ENCODE measurements around the gene SLC35E4.

The SLC35E4 gene

GRCh38 chr22:30634471-30635233, 929 bp upstream of the SLC35E4 start:
- TF ChIP-seq GATA2 (IDR thresholded peaks at IDR 0.05; ENCODE audit: low read depth, low read length) (no peak), GATA3 (IDR thresholded peaks at IDR 0.05; ENCODE audit: low read depth, low read length) (no peak)

DNA sequence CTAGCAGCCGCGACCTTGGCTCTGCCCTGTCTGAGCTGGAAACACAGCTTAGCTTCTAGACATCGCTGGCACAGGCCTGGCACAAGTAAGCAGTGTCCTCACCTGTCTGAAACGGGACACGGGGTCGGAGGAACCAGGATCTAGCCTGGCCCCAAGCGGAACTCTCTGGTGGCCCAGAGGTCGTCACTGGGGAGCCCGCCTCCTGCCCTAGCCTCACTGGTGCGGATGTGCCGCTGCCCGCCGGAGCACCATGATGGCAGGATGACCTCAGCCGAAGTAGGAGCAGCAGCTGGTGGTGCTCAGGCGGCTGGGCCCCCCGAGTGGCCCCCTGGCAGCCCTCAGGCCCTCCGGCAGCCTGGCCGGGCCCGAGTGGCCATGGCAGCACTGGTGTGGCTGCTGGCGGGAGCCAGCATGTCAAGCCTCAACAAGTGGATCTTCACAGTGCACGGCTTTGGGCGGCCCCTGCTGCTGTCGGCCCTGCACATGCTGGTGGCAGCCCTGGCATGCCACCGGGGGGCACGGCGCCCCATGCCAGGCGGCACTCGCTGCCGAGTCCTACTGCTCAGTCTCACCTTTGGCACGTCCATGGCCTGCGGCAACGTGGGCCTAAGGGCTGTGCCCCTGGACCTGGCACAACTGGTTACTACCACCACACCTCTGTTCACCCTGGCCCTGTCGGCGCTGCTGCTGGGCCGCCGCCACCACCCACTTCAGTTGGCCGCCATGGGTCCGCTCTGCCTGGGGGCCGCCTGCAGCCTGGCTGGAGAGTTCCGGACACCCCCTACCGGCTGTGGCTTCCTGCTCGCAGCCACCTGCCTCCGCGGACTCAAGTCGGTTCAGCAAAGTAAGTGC, 871 bp downstream of the SLC35E4 start:
- TF ChIP-seq GATA3 (IDR thresholded peaks at IDR 0.05; ENCODE audit: low read depth, low read length) (no peak), GATA2 (IDR thresholded peaks at IDR 0.05; ENCODE audit: low read depth, low read length) (no peak)

GRCh38 chr22:30637701-30638114, 2.1 kb downstream of the SLC35E4 start:
- TF ChIP-seq GATA2 (IDR thresholded peaks at IDR 0.05; ENCODE audit: low read depth, low read length) (peak; percentile 88), GATA3 (IDR thresholded peaks at IDR 0.05; ENCODE audit: low read depth, low read length) (no peak; the same call in 1 of the 2 replicates)

GRCh38 chr22:30640361-30640760, 4.8 kb downstream of the SLC35E4 start:
- TF ChIP-seq GATA2 (IDR thresholded peaks at IDR 0.05; ENCODE audit: low read depth, low read length), result no peak
- no peak for TF ChIP-seq GATA3 (IDR thresholded peaks at IDR 0.05; ENCODE audit: low read depth, low read length)

DNA sequence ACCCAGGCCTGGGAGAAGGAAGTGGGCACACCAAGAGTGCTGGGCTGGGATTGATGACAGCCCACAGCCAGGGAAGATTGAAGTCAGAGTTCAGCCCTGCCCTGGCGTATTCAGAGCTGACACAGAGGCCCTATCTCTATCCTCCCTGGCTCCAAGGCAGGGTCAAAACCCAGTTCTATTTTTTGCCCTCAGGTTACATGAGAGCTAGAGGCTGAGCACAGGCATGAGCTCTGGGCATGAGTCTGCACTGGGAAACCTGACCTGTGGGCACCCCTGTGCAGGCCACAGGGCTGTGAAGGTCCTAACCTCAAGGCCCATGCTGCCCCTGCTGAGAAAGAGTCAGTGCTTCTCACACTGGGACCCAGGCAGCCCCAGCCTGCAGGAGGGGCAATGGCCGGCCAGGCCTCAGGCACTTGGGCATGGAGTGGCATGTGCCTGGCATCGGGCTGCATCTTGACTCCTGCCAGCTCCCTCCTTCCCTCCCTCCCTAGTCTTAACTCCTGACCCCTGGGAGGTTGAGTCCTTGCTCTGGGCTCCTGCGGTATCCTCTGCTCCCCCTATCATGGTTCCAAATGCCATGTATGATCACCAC, 5.4 kb downstream of the SLC35E4 start:
- no peak for TF ChIP-seq GATA2 (IDR thresholded peaks at IDR 0.05; ENCODE audit: low read depth, low read length)
- no peak for TF ChIP-seq GATA3 (IDR thresholded peaks at IDR 0.05; ENCODE audit: low read depth, low read length)

DNA sequence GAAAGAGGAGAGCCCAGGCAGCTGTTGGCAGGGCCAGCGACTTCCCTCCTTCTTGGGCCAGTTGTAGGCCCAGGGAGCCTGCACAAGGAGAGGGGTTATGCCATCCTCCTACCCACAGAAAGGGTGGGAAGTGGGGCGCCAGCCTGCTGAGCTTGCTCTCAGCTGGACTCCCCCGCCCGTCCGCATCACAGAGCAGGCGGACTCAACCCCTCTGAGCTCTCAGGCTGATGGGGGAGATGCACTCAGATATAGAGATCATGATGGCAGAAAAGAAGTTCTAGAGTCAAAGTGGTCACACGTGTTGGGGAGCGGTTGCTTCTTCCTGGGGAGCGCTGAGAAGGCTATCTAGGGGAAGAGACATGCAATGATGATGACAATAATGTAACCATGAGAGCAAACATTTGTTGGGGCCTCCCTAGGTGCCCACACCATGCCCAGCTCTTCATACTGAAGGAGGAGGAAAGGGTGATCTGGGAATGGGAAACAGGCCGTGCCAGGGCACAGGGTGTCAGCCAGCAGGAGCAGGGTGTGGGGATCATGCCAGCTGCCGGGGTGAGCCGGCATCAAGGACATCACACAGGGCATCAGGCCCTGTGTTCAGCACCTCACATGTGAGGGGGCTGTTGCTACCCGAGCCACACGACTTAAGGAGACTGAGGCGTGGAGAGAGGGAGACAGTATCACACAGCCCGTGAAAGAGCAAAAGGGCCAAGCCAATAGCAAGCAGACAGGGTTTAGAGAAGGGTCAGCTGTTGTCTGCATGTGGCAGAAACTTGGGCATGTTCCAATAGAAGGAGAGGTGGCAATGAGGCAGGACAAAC, 7.7 kb downstream of the SLC35E4 start:
- TF ChIP-seq GATA2 (IDR thresholded peaks at IDR 0.05; ENCODE audit: low read depth, low read length), result no peak
- TF ChIP-seq GATA3 (IDR thresholded peaks at IDR 0.05; ENCODE audit: low read depth, low read length), result no peak

DNA sequence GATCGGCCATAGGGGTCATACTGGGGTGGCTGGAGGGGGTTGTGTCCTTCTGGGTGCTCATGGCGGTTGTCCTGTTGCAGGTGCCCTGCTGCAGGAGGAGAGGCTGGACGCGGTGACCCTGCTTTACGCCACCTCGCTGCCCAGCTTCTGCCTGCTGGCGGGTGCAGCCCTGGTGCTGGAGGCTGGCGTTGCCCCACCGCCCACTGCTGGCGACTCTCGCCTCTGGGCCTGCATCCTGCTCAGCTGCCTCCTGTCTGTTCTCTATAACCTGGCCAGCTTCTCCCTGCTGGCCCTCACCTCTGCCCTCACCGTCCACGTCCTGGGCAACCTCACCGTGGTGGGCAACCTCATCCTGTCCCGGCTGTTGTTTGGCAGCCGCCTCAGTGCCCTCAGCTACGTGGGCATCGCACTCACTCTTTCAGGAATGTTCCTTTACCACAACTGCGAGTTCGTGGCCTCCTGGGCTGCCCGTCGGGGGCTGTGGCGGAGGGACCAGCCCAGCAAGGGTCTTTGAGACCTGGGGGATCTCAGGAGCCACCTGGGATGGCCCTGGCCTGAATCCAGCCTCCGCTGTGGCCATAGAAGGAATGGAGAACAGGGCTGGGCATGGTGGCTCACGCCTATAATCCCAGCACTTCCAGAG, 11.1 kb downstream of the SLC35E4 start:
- TF ChIP-seq GATA3 (IDR thresholded peaks at IDR 0.05; ENCODE audit: low read depth, low read length) (no peak), GATA2 (IDR thresholded peaks at IDR 0.05; ENCODE audit: low read depth, low read length) (no peak)

DNA sequence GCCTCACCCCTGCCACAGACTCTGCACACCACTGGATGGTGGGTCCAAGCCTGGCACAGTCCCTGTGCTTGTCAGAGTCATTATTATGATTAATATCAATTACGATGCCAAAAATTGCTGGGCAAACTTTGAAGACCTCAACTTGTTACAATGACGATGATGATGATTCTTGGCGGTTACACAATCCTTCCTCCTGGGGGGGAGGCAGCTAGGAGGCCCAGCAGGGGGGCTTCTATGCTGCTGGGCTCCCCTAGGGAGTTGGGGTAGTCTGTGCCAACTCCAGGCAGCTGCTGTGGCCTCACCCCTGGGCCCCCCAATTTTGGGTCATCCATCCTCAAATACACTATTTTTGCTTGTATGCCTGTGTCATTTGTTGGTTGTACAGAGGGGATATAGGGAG, 12.0 kb downstream of the SLC35E4 start:
- TF ChIP-seq GATA3 (IDR thresholded peaks at IDR 0.05; ENCODE audit: low read depth, low read length) (no peak), GATA2 (IDR thresholded peaks at IDR 0.05; ENCODE audit: low read depth, low read length) (no peak)

DNA sequence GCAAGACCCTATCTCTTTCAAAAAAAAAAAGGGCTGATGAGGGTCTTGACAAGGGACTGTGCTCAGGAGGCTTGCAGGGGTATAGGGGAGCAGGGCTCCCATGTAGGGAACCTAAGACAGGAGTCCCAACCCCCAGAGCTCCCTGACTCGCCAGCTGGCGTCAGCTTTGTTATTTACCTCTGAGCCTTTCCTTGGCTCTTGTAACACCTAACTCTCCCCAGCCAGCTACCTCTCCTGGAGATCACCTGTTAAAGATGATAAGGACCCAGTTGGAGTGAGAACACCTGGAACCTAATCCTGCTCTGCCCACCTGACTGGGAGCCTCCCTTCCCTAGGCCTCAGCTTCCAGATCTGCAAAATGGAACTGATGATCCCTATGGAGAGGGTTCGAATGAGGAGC, 13.2 kb downstream of the SLC35E4 start:
- no peak for TF ChIP-seq GATA3 (IDR thresholded peaks at IDR 0.05; ENCODE audit: low read depth, low read length)
- TF ChIP-seq GATA2 (IDR thresholded peaks at IDR 0.05; ENCODE audit: low read depth, low read length), result no peak

GRCh38 chr22:30649430-30650007, 13.9 kb downstream of the SLC35E4 start:
- TF ChIP-seq GATA3 (IDR thresholded peaks at IDR 0.05; ENCODE audit: low read depth, low read length) (no peak), GATA2 (IDR thresholded peaks at IDR 0.05; ENCODE audit: low read depth, low read length) (no peak)

DNA sequence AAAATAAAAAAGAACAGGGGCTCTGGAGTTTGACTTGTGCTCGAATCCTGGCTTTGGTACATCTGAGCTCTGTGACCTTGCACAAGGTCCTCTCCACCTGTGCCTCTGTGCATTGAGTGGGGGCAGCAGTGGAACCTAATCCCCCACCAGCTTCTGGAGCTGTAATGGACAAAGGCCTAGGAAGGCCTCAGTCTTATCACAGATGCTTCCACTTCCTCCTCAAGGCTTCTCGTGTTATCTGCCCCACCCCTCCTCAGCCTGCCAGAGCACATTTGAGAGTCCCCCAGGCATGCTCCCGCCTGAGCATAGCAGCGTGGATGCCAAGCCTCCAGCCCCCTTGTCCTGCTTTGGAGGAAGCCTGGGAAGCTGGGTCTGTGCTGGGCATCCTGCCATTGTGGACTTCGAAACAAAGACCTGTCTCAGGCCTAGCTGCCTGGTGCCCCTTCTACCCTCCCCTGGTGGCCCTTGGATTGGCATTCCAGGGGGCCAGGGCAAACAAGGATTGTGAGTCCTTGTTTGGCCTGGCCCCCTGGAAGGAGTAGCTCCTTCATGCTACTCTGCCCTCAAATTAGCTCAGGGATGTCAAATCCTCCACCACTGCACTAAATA, 15.0 kb downstream of the SLC35E4 start:
- TF ChIP-seq GATA2 (IDR thresholded peaks at IDR 0.05; ENCODE audit: low read depth, low read length) (no peak), GATA3 (IDR thresholded peaks at IDR 0.05; ENCODE audit: low read depth, low read length) (no peak)

DNA sequence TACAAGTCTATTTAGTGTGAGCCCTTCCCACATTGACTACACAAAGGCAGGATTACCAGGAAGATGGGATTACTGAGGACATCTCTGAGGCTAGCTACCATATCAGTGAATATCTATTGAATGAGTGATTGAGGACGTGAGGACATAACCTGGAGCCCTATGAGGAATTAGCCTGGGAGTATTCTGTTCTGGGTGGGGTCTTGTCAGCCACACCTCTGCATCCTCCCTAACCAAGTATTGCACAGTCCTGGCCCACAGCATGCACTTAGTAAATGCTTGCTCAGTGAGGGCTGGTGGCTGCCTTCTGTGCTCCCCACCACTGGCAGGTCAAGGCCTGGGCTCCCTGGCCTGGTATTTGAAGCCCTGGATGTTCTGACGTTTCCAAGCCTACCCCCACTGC, 17.3 kb downstream of the SLC35E4 start:
- TF ChIP-seq GATA2 (IDR thresholded peaks at IDR 0.05; ENCODE audit: low read depth, low read length) (no peak), GATA3 (IDR thresholded peaks at IDR 0.05; ENCODE audit: low read depth, low read length) (no peak)

Measured in SH-SY5Y (cell line).